ENCODE measurements around the gene HCN4.
"Not testable (repeated sequence)": the region's sequence is repeated elsewhere in the genome, so short reads cannot be mapped to it uniquely, and the experiment has no call there.

HCN4 gene

GRCh38 chr15:73324496-73325170 lies 44.1 kb downstream of the HCN4 start:
- no peak for DNase-seq

DNA sequence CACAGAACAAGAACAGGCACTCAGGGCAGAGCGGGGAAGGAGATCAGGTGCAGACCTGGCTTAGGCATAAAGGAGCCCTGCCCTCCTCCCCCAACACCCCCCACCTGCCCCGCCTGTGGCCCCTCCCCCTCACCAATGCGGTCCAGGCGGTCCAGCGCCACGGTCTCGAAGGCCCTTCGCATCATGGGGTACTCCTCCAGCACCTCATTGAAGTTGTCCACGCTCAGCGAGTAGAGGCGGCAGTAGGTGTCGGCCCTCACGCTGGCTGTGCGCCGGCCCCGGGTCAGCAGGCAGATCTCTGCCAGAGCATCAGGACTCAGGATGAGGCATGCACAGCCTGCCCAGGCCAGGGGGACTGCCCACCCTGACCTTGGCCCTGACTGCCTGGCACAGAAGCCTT lies 44.8 kb downstream of the HCN4 start:
- DNase-seq = no peak

GRCh38 chr15:73323374-73323955 lies 45.3 kb downstream of the HCN4 start:
- DNase-seq = no peak

GRCh38 chr15:73322665-73323373 lies 45.9 kb downstream of the HCN4 start:
- no peak for DNase-seq

DNA sequence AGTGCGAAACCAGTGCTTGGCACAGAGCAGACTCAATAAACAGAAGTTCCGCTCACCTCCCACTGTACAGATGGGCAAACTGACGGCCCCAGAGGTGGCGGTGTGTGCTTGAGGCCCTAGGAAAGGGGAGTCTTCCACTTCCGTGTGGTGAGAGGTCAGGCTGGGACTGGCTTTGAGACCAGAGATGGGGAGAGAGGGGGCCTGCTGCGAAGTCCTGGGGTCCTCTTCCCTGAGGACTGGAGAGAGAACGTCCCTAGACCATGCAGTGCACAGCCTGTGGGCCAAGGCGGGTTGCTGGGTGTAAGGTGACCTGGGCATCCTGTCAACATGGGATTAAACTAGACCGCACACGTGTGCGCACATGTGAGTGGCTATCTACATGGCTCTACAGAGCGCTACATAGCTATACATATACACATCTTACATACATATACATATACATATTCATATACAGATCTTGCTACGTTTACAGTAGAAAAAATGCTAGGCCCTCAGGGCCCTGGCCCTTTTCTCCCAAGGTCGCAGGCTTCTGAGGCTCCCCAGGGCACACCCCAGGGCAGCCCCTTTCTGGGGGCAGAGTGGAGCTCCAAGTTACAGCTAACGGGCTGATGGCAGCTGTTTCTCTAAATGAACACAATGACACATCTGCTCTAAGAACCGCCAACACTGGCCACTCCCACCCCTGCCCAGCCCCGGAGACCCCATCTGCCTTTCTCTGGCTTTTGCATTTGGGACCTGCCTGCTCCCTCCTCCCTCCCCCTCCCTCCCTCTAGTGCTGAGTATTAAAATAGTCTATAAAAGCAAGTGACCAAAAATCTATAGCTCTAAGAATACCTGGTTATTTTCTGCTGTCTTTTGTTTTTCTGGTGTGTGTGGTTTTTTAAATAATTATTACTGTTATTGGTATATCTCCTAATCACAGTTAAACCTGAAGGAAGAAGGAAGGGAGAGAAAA lies 47.0 kb downstream of the HCN4 start:
- no peak for DNase-seq

DNA sequence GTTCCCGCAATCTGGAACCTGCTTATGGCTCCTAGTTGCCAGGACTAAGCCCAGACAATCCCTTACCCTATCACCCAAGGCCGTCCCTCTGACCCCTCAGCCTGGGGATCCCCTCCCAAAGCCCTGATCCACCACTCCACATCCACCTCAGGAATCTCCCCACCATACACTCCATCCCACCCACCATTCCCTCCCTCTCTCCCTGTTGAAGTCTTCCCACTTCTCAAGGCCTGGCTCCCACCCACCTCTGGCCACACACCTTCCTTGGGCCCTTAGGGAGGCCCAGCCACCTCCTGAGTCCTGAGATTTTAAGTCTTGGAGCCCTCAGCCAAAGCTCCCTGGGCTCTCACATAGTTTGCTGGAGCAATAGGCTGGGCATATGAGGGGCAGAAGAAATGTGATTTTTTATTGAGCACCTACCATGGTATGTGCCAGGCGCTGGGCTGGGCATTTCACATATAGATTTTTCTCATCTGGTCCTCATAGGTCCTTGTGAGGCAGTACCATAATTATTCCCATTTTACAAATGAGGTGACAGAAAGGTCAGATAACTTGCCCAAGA lies 48.1 kb downstream of the HCN4 start:
- DNase-seq = no peak

DNA sequence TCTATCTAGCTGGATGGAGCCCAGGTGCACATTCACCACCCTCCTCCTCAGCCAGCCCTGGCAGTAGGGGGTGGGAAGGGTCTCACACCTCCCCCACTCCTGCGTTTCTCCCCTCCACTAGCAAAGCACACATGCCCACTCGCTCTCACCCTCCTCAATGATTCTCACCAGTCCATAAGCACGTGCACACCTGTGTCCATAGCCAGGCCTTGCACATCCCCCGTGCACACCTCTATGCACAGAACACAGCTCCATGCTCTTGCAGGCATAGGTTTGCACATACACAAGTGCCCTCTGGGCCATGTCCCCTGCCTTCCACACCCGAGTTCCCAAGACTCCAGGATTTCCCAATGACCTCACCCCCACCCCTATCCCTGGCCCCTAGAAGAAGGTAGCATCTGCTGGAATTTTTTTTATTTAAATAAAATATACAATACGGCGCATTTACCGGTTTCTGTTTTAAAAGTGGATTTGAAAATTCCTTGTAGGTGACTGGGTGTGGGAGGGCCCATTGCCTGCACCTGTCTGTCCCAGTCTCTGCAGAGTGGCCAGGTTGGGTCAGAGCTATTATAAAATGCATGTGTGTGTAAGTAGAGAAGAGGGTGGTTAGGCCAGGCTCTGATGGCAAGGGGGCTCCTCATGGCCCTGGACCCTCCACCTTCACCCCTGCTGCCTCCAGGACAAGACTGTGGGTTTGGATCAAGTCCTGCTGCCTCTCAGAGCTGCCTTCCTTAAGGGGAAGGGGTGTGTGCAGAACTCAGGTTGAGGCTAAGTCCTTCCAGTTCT lies 49.1 kb downstream of the HCN4 start:
- DNase-seq = no peak

- DNase-seq = no peak
These were observed 50.1 kb downstream of the HCN4 start for GRCh38 chr15:73318463-73319351.

DNA sequence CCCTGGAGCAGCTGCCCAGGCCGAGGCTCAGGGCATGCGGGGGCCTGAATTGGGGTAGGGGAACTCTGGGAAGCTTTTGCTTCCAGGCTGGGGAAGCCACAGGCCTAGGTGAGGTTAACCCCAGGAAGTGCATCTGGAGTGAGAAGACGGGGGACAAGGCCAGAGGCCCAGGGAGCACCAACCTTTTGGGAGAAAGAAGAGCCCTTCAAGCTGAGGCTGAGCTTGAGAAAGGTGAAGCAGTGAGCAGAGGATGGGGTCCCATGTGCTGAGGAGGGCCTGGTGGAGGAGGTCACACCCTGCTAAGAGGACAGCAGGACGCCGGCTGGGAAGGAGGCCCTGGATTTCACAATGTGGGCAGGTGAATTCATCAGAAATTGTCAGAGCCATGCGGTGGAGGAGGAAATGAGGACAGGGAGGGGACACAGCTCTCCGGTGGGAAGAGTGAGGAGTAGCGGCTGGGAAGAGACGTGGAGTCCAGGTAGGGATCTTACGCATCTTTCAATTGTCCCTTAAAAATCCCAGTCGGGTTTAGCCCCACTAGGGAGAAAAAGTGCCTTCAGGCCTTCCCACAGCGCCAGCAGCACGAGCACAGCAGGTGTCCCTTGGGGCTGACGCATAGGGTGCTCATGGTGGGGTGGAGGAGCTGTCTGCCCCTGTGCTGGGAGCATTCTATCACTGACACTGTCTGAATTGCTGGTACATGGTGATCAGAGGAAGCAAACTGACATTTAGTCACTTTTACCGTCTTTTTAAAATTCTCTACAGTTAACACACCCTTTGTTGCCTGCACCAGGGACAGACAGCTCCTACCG lies 50.9 kb downstream of the HCN4 start:
- DNase-seq = no peak

GRCh38 chr15:73313861-73314260 lies 54.9 kb downstream of the HCN4 start:
- no peak for DNase-seq

DNA sequence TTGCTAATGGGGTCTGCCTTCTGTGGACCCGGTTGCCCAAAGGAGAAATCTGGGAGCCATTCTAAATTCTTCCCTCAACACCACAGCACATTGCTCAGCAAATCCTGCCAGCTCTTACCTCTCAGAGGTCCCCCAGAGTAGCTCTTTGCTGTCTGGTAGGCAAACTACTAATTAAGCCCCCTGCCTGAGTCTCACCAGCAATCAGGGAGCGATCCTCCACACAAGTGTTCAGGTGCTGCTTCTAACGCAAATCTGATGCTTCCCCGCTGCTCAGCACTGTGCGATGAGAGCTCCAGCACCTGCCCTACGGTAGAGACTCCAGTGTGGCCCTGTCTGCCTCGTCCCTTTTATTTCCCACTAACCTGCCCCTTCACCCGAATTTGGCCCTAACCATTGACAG lies 60.5 kb downstream of the HCN4 start:
- no peak for DNase-seq

DNA sequence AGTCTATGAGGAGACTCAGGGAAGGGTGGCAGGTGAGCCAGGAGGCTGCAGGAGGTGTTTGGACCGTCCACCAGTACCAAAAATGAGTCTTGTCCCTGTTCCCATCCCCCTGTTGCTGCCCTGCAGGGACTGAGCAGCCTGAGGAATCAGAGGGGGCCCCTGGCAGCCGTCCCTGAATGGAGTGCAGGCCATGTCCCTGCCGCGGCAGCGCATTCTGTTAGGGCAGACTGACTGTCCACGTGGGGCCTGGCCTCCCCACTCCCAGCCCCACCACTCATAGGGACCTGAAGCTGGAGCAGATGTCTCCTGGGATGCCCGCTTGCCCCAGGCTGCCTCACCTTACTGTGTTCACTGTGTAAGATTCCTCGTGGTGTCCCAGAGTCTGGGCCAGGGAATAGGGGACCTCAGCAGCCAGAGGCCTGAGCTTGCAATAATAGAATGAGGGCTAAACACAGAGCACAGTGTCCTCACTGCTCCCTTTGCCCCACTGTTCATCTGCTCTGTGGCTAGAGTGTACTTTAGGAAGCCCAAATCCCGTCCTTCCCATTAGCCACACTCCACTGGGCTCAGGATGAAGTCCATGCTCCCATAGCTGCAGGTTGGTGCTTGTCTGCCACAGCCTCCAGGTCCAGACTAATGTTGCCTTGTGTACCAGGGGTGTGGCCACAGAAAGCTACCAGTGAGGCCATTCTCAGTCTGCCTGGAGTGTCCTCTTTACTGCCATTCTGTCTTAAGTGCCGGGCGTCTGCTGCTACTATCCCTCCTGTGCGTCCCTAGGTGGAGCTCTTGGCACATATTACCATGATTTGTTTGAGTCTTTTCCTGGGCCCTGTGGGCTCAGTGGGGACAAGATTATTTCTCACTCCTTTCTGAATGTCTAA lies 63.2 kb downstream of the HCN4 start:
- no peak for DNase-seq

- no peak for DNase-seq
These were observed 65.1 kb downstream of the HCN4 start for GRCh38 chr15:73303636-73304035.

GRCh38 chr15:73300286-73300685 lies 68.5 kb downstream of the HCN4 start:
- DNase-seq = not testable (repeated sequence)

DNA sequence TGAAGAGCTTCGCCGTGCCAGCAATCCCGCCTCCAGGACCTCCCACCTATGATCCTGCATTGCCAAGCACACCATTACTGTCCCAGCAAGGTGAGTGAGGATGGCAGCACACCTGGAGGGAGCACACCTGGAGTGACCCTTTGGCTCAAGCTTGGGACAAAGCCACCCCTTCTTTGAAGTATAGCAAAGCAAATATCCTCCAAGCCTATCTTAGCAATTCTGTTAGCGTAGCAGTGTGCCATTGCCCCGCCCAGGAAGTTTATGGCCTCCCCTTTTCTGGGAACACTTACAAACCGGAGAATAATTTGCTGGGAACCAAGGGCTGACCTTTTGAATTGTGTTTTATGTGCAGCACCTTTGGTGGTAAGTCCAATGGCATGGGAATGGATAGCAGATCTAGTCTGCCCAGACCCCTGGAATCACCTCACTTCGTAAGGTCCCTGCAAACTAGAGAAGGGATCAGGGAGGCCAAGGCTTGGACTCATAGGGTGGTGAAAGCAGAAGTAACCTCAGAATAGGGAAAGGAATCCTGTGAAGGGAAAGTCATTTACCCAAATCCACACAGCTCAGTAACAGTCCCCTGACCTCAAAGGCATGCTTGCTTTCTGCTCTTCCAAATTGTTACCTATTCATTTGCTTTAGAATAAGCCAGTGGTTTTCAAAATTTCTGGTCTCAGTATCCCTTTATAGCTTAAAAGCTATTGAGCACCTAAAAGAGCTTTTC lies 70.1 kb downstream of the HCN4 start:
- no peak for DNase-seq

GRCh38 chr15:73296609-73297353 lies 72.0 kb downstream of the HCN4 start:
- DNase-seq = no peak

- no peak for DNase-seq
These were observed 73.0 kb downstream of the HCN4 start for GRCh38 chr15:73295630-73296286.
